ENCODE data around the gene GADD45GIP1.
"Not testable (repeated sequence)": the region's sequence is repeated elsewhere in the genome, so short reads cannot be mapped to it uniquely, and the experiment has no call there.

GADD45GIP1 gene

GRCh38 chr19:12959481-12959880 lies 2.5 kb upstream of the GADD45GIP1 start:
- no peak for DNase-seq (ENCODE audit: low read depth in 3 of 3)

- not testable (repeated sequence) for DNase-seq (ENCODE audit: low read depth in 3 of 3)
Observed at GRCh38 chr19:12957389-12957952, 448 bp upstream of the GADD45GIP1 start.

- no peak for DNase-seq (ENCODE audit: low read depth in 3 of 3)
Observed at GRCh38 chr19:12955996-12956395, 1.0 kb downstream of the GADD45GIP1 start.

- not testable (repeated sequence) for DNase-seq (ENCODE audit: low read depth in 3 of 3)
Observed at GRCh38 chr19:12955575-12955974, 1.4 kb downstream of the GADD45GIP1 start.

DNA sequence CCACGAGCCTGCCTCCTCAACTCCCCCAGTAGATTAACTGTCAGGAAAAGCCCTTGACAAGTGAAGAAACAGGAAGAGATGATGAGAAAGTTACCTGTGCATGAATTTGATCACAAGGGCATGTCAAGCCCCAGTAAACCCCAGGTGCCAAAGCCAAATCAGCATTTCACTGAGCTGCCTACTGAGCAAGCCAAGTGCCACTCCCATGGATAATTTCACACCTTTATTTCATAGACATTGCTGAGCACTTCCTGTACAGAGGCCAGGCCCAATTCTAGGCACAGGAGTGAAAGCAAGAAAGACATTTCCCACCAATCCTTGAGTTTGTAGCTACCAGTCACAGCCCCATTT lies 2.4 kb downstream of the GADD45GIP1 start:
- no peak for DNase-seq (ENCODE audit: low read depth in 3 of 3)

DNA sequence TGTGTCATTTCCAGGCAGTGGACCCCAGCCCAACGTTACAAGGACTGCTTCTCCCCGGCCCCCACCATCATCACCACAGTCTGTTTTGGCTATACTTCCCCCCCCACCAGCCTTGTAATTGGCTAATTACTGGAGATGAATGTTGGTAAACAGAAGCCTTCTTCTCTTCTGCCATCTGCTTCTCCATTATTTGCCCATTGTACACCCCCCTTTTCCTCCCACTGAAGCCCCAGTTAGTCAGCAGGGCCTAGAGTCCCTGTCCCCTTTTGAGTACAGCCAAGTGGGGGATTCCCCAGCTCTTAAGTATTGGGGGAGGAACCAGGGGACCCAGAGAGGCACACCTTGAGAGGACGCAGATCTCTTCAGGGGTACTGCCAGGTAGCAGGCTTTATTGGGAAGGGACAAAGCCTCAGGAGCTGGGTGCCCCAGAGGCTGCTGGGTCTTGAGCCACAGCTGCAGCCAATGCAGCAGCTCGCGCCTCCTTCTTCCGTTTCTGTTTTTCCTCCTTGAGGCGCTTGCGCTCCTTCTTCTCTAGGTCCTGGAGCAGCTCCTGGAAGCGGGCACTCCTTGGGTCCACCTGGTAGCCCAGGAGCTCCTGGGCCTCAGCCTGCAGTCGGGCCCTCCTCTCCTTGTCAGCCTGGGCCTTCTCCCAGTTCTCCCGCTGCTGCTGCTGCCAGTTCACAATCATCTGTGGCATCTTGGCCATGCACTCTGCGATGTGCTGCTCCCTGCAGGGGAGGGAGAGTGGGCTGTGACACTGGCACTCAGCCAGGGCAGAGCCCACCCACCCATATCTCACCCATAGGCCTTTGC lies 3.0 kb downstream of the GADD45GIP1 start:
- DNase-seq (ENCODE audit: low read depth in 3 of 3), result no peak

- DNase-seq (ENCODE audit: low read depth in 3 of 3), result no peak
Observed at GRCh38 chr19:12953138-12953798, 3.8 kb downstream of the GADD45GIP1 start.

DNA sequence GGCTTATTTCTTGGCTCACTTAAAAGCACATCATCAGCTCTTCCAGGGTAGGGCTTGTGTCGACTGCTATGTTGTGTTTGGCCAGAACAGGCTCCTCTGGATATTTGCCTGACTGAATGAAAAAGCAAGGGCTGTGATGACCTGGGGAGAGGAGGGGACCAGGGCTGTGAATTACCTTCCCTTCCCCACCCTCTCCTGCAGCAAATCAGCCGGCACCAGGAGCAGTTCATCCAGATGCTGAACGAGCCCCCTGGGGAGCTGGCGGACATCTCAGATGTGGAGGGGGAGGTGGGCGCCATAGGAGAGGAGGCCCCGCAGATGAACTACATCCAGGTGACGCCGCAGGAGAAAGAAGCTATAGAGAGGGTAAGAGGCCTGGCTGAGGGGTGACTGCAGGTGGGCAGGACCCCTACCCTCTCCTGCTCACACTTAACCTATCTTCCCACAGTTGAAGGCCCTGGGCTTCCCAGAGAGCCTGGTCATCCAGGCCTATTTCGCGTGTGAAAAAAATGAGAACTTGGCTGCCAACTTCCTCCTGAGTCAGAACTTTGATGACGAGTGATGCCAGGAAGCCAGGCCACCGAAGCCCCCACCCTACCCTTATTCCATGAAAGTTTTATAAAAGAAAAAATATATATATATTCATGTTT lies 4.4 kb downstream of the GADD45GIP1 start:
- DNase-seq (ENCODE audit: low read depth in 3 of 3), result no peak

DNA sequence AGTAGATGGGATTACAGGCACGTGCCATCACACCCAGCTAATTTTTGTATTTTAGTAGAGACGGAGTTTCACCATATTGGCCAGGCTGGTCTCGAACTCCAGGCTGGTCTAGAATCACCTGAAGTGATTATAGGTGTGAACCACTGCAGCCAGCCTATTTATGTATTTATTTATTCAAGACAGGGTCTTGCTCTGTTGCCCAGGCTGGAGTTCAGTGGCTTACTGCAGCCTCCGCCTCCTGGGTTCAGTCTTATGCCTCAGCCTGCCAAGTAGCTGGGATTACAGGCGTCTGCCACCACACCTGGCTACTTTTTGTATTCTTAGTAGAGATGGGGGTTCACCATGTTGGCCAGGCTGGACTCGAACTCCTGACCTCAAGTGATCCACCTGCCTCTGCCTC lies 5.0 kb downstream of the GADD45GIP1 start:
- not testable (repeated sequence) for DNase-seq (ENCODE audit: low read depth in 3 of 3)

- DNase-seq (ENCODE audit: low read depth in 3 of 3), result no peak
Observed at GRCh38 chr19:12949363-12950283, 7.4 kb downstream of the GADD45GIP1 start.

- no peak for DNase-seq (ENCODE audit: low read depth in 3 of 3)
Observed at GRCh38 chr19:12948612-12949362, 8.2 kb downstream of the GADD45GIP1 start.

- DNase-seq (ENCODE audit: low read depth in 3 of 3), result no peak
Observed at GRCh38 chr19:12947702-12948611, 9.1 kb downstream of the GADD45GIP1 start.

- no peak for DNase-seq (ENCODE audit: low read depth in 3 of 3)
Observed at GRCh38 chr19:12946731-12947496, 10.1 kb downstream of the GADD45GIP1 start.

GRCh38 chr19:12946092-12946721 lies 10.8 kb downstream of the GADD45GIP1 start:
- peak in 1 of 3 donors; percentile 39 for DNase-seq (ENCODE audit: low read depth in 3 of 3)

GRCh38 chr19:12945479-12946091 lies 11.4 kb downstream of the GADD45GIP1 start, which contains the start of gene RAD23A:
Gene RAD23A (plus strand): TSS chr19:12945862. CDS start chr19:12945949, 87 bp downstream.
- DNase-seq (ENCODE audit: low read depth in 3 of 3), result peak; percentile 97 to 99 (median 98)

DNA sequence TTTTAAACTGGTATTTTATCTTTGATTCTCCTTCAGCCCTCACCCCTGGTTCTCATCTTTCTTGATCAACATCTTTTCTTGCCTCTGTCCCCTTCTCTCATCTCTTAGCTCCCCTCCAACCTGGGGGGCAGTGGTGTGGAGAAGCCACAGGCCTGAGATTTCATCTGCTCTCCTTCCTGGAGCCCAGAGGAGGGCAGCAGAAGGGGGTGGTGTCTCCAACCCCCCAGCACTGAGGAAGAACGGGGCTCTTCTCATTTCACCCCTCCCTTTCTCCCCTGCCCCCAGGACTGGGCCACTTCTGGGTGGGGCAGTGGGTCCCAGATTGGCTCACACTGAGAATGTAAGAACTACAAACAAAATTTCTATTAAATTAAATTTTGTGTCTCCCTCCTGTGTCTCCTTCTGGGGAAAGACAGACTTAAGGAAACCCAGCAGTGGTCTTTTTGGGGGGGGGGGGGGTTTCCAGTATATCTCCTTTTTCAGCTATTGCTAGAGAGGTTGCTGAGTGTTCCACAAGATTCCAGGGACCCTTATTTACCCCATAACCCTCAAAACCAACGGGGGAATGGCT lies 12.8 kb downstream of the GADD45GIP1 start:
- DNase-seq (ENCODE audit: low read depth in 3 of 3), result no peak

DNA sequence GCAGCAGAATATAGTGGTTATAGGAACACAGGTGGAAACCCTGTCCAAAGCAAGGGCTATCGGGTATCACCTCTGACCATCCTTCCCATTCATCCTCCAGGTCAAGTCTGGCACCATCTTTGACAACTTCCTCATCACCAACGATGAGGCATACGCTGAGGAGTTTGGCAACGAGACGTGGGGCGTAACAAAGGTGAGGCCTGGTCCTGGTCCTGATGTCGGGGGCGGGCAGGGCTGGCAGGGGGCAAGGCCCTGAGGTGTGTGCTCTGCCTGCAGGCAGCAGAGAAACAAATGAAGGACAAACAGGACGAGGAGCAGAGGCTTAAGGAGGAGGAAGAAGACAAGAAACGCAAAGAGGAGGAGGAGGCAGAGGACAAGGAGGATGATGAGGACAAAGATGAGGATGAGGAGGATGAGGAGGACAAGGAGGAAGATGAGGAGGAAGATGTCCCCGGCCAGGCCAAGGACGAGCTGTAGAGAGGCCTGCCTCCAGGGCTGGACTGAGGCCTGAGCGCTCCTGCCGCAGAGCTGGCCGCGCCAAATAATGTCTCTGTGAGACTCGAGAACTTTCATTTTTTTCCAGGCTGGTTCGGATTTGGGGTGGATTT lies 13.5 kb downstream of the GADD45GIP1 start:
- no peak for DNase-seq (ENCODE audit: low read depth in 3 of 3)
